Mononuclear cell (primary cell): Measurements from ENCODE around the gene CDKL5. TPM values are rescaled to one million over a fixed set of nuclear protein-coding genes. Genes with fewer than 3 reads are reported as not detected.

Source experiments
- H3K27me3 ChIP-seq: 2 replicates; pipeline ENCODE4 v1.6.0; 2011; ENCODE audit warnings: low read length, control low read depth; ENCODE audit not compliant: insufficient read depth
- H3K4me1 ChIP-seq: 2 replicates; pipeline ENCODE4 v1.5.1; 2011; ENCODE audit warnings: mild to moderate bottlenecking, low read length, control low read depth; ENCODE audit not compliant: insufficient read depth
- H3K4me3 ChIP-seq: 2 replicates; pipeline ENCODE4 v1.5.1; 2011; ENCODE audit warnings: mild to moderate bottlenecking, low read length, moderate library complexity
- H3K9me3 ChIP-seq: 2 replicates; pipeline ENCODE4 v1.5.1; 2011; ENCODE audit warnings: low read depth, mild to moderate bottlenecking, control low read depth, low read length
- total RNA-seq: library from RNA; depleted of rRNA; stranded (reverse); fragments of >200 nt; gene quantifications from one replicate; pipeline ENCODE4 v1.2.3, GENCODE V29; 2012

The CDKL5 gene
- total RNA-seq, 1 donor = 1.6 TPM

DNA sequence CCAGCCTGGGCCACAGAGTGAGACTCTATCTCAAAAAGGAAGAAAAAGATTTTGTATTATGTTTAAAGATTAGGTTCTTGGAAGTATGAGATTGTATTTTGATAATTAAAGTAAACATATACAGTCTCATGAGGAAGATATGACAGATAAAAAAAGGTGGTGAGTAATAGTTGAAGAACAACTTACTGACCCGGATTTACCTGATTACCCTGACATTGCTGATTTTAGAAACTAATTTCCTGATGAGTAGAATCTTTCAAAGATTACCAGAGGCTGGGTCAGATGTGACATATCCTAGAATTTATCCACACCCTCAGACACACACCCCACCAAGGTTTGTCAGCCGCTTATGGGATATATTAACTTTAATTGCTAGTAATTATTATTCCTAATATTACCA lies 9.5 kb downstream of the CDKL5 start:
- no peaks in the 10 kb centered on the region for H3K9me3 ChIP-seq
- no peaks in the 10 kb centered on the region for H3K4me1 ChIP-seq
- no peak overlapping the region for H3K4me3 ChIP-seq
- H3K27me3 ChIP-seq = no peaks in the 10 kb centered on the region

DNA sequence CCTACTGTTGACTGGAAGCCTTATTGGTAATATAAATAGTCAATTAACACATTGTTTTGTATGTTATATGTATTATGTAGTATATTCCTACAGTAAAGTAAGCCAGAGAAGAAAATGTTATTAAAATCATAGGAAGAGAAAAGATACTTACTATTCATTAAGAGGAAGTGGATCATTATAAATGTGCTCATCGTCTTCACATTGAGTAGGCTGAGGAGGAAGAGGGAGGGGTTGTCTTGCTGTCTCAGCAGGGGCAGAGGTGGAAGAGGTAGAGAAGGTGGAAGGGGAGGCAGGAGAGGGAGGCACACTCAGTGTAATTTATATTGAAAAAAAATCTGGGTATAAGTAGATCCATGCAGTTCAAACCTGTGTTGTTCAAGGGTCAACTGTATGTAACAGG lies 10.6 kb downstream of the CDKL5 start:
- H3K4me1 ChIP-seq = no peaks in the 10 kb centered on the region
- H3K27me3 ChIP-seq = no peaks in the 10 kb centered on the region
- no peak overlapping the region for H3K4me3 ChIP-seq
- no peaks in the 10 kb centered on the region for H3K9me3 ChIP-seq

GRCh38 chrX:18440835-18441234 lies 15.4 kb downstream of the CDKL5 start:
- Histone ChIP-seq H3K4me3 (no peak overlapping the region), H3K4me1 (no peaks in the 10 kb centered on the region), H3K27me3 (no peaks in the 10 kb centered on the region), H3K9me3 (no peaks in the 10 kb centered on the region)

GRCh38 chrX:18441780-18442367 lies 16.5 kb downstream of the CDKL5 start:
- Histone ChIP-seq H3K4me1 (no peaks in the 10 kb centered on the region), H3K9me3 (no peaks in the 10 kb centered on the region), H3K4me3 (no peak overlapping the region), H3K27me3 (no peaks in the 10 kb centered on the region)

GRCh38 chrX:18448416-18448815 lies 23.0 kb downstream of the CDKL5 start:
- H3K4me1 ChIP-seq = no peaks in the 10 kb centered on the region
- H3K9me3 ChIP-seq = no peaks in the 10 kb centered on the region
- H3K27me3 ChIP-seq = no peaks in the 10 kb centered on the region
- no peak overlapping the region for H3K4me3 ChIP-seq

- Histone ChIP-seq H3K4me3 (no peak overlapping the region), H3K9me3 (no peaks in the 10 kb centered on the region), H3K27me3 (no peaks in the 10 kb centered on the region), H3K4me1 (no peaks in the 10 kb centered on the region)
Observed at GRCh38 chrX:18449236-18449635, 23.8 kb downstream of the CDKL5 start.

GRCh38 chrX:18455384-18455783 lies 30.0 kb downstream of the CDKL5 start:
- Histone ChIP-seq H3K9me3 (no peaks in the 10 kb centered on the region), H3K27me3 (no peaks in the 10 kb centered on the region), H3K4me3 (no peak overlapping the region), H3K4me1 (no peaks in the 10 kb centered on the region)

DNA sequence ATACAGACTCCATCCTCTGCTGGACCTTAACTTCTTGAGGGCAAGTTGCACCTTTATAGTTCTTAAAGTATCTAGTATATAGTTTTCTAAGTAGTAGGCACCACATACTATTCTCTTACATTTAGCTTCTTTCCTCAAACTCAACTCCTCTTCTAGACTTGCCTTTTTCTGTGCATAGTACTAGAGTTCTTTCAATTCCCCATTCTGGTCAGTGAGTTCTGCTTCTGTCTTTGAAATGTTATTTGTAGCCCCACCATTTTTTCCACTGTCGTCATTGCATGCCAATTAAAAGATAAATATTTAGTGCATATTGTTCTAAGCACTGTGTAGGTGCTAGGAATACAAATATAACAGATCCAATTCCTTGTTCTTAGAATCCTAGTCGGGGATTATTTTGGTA lies 31.6 kb downstream of the CDKL5 start:
- Histone ChIP-seq H3K9me3 (no peaks in the 10 kb centered on the region), H3K4me1 (no peaks in the 10 kb centered on the region)

DNA sequence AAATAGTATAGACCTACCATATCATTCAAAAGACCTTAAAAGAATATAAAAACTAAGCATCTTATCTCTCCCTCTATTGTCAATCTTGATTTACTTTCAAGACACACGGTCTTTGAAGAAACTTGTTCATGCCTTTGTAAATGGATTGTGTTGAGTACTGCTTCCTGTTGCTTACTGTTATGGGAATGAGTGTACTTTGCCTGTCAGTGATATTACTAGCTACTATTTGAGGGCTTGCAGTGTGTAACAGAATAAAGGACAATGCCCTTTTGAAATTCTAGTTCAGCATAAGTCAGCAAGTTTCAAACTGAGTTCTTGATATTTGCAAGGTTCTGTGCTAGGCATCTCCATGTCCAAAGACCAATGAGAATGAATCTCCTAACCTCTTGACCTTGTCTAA lies 36.0 kb downstream of the CDKL5 start:
- H3K9me3 ChIP-seq = no peaks in the 10 kb centered on the region
- H3K27me3 ChIP-seq = no peaks in the 10 kb centered on the region
- no peaks in the 10 kb centered on the region for H3K4me1 ChIP-seq
- no peak overlapping the region for H3K4me3 ChIP-seq

More for the DNA sequence above, 31.6 kb downstream of the CDKL5 start:
- Histone ChIP-seq H3K4me3 (no peak overlapping the region), H3K27me3 (no peaks in the 10 kb centered on the region)

DNA sequence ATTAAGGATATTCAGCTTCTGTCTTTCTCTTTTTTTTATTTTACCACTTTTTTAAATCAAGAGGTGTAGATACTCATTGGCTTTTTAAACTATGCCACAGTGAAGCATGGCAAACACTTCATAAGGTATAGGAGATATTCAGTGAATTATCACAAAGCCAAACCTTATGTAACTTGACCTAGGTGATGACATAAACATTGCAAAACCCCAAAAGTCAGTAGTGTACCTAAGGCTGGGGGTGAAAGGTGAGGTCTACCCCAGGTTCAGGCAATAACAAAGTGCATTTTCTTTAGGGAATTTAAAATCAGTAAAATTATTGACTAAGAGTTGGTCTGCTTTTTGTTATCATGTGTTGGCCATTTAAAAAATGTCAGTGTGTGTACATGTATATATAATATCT lies 39.1 kb downstream of the CDKL5 start:
- H3K4me1 ChIP-seq = no peaks in the 10 kb centered on the region

GRCh38 chrX:18465051-18465450 lies 39.6 kb downstream of the CDKL5 start:
- H3K4me1 ChIP-seq = no peaks in the 10 kb centered on the region
- H3K27me3 ChIP-seq = no peaks in the 10 kb centered on the region
- H3K9me3 ChIP-seq = no peaks in the 10 kb centered on the region
- H3K4me3 ChIP-seq = no peak overlapping the region

More for the DNA sequence above, 39.1 kb downstream of the CDKL5 start:
- Histone ChIP-seq H3K9me3 (no peaks in the 10 kb centered on the region), H3K4me3 (no peak overlapping the region), H3K27me3 (no peaks in the 10 kb centered on the region)

DNA sequence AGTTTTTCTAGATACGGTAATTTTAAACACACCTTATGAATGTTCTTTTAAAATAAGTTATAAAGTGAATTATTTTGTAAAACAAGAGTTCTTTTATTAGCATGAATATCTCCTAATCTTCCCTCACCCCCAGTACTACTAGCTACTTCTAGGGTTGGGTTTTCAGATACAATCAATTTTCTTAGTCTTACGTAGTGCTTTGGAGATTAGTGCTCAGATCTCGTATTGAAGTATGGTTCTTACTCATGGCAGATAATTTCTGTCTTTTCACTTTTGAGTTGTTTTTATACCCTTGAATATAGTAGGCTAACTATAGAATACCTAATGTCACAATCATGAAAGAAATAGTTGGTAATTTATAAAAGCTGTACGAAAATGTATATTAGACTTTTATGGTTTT lies 43.2 kb downstream of the CDKL5 start:
- H3K9me3 ChIP-seq = no peaks in the 10 kb centered on the region
- H3K4me1 ChIP-seq = no peaks in the 10 kb centered on the region
- no peak overlapping the region for H3K4me3 ChIP-seq
- H3K27me3 ChIP-seq = no peaks in the 10 kb centered on the region

- Histone ChIP-seq H3K9me3 (no peaks in the 10 kb centered on the region), H3K4me1 (no peaks in the 10 kb centered on the region), H3K27me3 (no peaks in the 10 kb centered on the region), H3K4me3 (no peak overlapping the region)
Observed at GRCh38 chrX:18471296-18471695, 45.9 kb downstream of the CDKL5 start.

DNA sequence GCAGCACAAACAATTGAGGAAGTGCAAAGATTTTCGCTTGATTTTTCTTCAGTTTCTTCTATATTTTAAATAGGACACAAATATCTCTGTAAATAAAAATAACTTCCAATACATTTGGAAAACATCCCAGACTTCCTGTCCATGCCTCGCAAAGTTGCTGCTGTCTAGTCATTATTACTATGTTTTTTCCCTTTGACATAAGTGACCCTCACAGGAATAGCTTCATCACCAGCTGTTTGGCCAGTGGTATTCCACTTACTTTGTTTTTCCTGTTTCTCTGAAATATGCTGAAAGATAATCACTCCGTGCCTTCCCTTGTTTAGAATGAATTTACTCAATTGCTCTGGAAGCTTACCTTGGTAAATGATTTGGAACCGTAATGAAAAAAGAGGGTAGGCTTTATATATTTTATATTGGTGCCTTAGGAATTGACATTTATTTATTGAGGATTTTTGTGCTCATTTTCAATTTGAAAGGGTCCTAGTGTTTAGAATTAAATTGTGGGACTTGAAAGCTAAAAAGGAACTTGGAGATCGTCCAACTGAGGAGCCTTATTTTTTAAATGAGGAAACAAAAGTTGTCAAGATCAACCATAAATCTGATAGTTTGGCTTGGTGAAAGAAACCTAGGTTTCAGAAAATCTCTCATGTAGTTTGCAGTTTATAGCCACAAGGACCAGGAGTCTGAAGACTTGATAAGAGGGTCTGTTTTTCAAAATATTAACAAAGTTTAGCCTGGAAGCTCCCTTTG lies 65.6 kb downstream of the CDKL5 start:
- Histone ChIP-seq H3K4me1 (no peaks in the 10 kb centered on the region), H3K4me3 (no peak overlapping the region), H3K27me3 (no peaks in the 10 kb centered on the region), H3K9me3 (no peaks in the 10 kb centered on the region)

- Histone ChIP-seq H3K9me3 (no peaks in the 10 kb centered on the region), H3K4me3 (no peak overlapping the region), H3K4me1 (no peaks in the 10 kb centered on the region), H3K27me3 (no peaks in the 10 kb centered on the region)
Observed at GRCh38 chrX:18491587-18492340, 66.4 kb downstream of the CDKL5 start.
